ENCODE measurements around the gene FBXW11. TPM values are rescaled to one million over a fixed set of nuclear protein-coding genes. Genes with fewer than 3 reads are reported as not detected.

FBXW11 gene
- total and polyA plus RNA-seq, 10 of the 15 experiments (the other 5 are each of a cell fraction or from before 2014, with no cell fraction given): 4.3 to 61.5 (median 40.0) TPM

GRCh38 chr5:171946000-171946781, 60.2 kb downstream of the FBXW11 start (continued):
- TF ChIP-seq BCLAF1 (IDR thresholded peaks at IDR 0.05): no peak

- ChIA-PET POLR2A (interaction anchor here (0.5 to 0.6 kb wide), 2 partner anchors 27 to 90 kb away, joined by 3 to 5 read pairs; no protein-coding TSS in a partner anchor), CTCF (interaction anchor here (1.6 kb wide), 1 partner anchor 9 kb away, joined by 4 read pairs; no protein-coding TSS in a partner anchor), RAD21 (ENCODE audit: unreplicated experiment) (interaction anchor here (1.2 kb wide), 1 partner anchor 34 kb away, joined by 4 read pairs; no protein-coding TSS in a partner anchor), SMC1A (ENCODE audit: uncharacterized antibody, unreplicated experiment) (interaction anchor here (1.0 to 2.0 kb wide), 8 partner anchors 9 to 60 kb away, joined by 3 to 7 read pairs (median 4); no protein-coding TSS in a partner anchor)
- Histone ChIP-seq H3K79me2 (ENCODE audit: control insufficient read depth, insufficient read depth, low read length) (peaks cover 43% of the 10 kb centered on the region), H3K36me3 (ENCODE audit: control insufficient read depth in 2 of 2, insufficient read depth in 2 of 2, low read length in 1 of 2) (peaks cover 0 to 3% of the 10 kb centered on the region in 2 experiments; a peak in 1 of 4 replicates), H3K27me3 (replicated peaks in 1 of 2; ENCODE audit: control insufficient read depth in 2 of 2, insufficient read depth in 2 of 2, low read length in 1 of 2) (no peaks in the 10 kb centered on the region), H3K4me3 (no peak overlapping the region), H3K4me1 (ENCODE audit: control insufficient read depth, insufficient read depth, low read length) (peaks cover 6% of the 10 kb centered on the region; the same call in 1 of the 2 replicates), H3K9ac (ENCODE audit: control insufficient read depth, insufficient read depth, low read length) (no peak overlapping the region), H3K9me3 (replicated peaks; ENCODE audit: control insufficient read depth, insufficient read depth, low read length) (no peaks in the 10 kb centered on the region), H2AFZ (ENCODE audit: control insufficient read depth, low read depth, low read length) (no peak overlapping the region), H3K4me2 (ENCODE audit: control insufficient read depth, insufficient read depth) (no peak overlapping the region), H3K27ac (ENCODE audit: control insufficient read depth, insufficient read depth) (no peak overlapping the region), H4K20me1 (ENCODE audit: control insufficient read depth, insufficient read depth) (no peaks in the 10 kb centered on the region)
- TF ChIP-seq USF1 (IDR thresholded peaks at IDR 0.05; ENCODE audit: borderline replicate concordance, extremely low read length, insufficient read depth, low read depth, low read length) (no peak), KDM1A (IDR thresholded peaks at IDR 0.05; ENCODE audit: borderline replicate concordance) (no peak), ZNF24 (IDR thresholded peaks at IDR 0.05) (no peak), NFIC (IDR thresholded peaks at IDR 0.05; ENCODE audit: low read depth, low read length) (no peak), LARP7 (IDR thresholded peaks at IDR 0.05) (no peak), TBL1XR1 (IDR thresholded peaks at IDR 0.05; ENCODE audit: low read depth, low read length) (no peak), CHD4 (IDR thresholded peaks at IDR 0.05) (no peak)
- intact Hi-C loops (cut with micrococcal nuclease; ENCODE audit: unreplicated experiment): no loop called here
- no peak for DNase-seq (ENCODE audit: low read depth, low spot score)
- no peak for ATAC-seq
- no peak for FAIRE-seq
- in situ Hi-C loops (cut with MboI): no loop called here
- WGBS (ENCODE audit: insufficient coverage, insufficient replicate concordance, low lambda C conversion rate, missing lambda C conversion rate): 96% methylated on average over 4 of the region's 4 CpGs
- BruUV-seq (replicated peaks): no TSS peak
These were observed 61.0 kb downstream of the FBXW11 start for GRCh38 chr5:171945476-171945875.
